ENCODE data around the gene MBNL1. TPM values are rescaled to one million over a fixed set of nuclear protein-coding genes. Genes with fewer than 3 reads are reported as not detected.

The MBNL1 gene
- total RNA-seq, 1 experiment from 2014 or later = 139 TPM

GRCh38 chr3:152278756-152279427 lies 10.2 kb downstream of the MBNL1 start:
- no peak overlapping the region for H3K4me3 Mint-ChIP-seq (ENCODE audit: unreplicated experiment)
- BruUV-seq (replicated peaks) = no TSS peak
- H3K9me3 Mint-ChIP-seq (ENCODE audit: unreplicated experiment) = no peaks in the 10 kb centered on the region
- no peak for TF ChIP-seq CTCF (IDR thresholded peaks at IDR 0.05; ENCODE audit: unreplicated experiment)
- H3K36me3 Mint-ChIP-seq (ENCODE audit: insufficient read depth, unreplicated experiment) = no peaks in the 10 kb centered on the region
- intact Hi-C loops (cut with micrococcal nuclease) = loop anchor here (10.0 kb wide), 1 partner anchor 126 kb away; no protein-coding TSS in a partner anchor
- no peaks in the 10 kb centered on the region for H3K27me3 Mint-ChIP-seq (ENCODE audit: insufficient read depth, unreplicated experiment)
- no peak for DNase-seq (ENCODE audit: unreplicated experiment)
- H3K27ac Mint-ChIP-seq (ENCODE audit: low read depth, unreplicated experiment) = no peak overlapping the region
- CTCF ChIA-PET = interaction anchor here (1.3 kb wide), 1 partner anchor 19 kb away, joined by 3 read pairs; no protein-coding TSS in a partner anchor
- H3K4me1 Mint-ChIP-seq (ENCODE audit: insufficient read depth, unreplicated experiment) = peaks cover 32% of the 10 kb centered on the region
- POLR2A ChIA-PET = interaction anchor here (0.6 to 1.4 kb wide), 4 partner anchors 10 to 36 kb away, joined by 3 to 7 read pairs (median 4); partner anchors contain the start of gene MBNL1

GRCh38 chr3:152279479-152279878 lies 10.8 kb downstream of the MBNL1 start:
- Mint-ChIP-seq H3K4me1 (ENCODE audit: insufficient read depth, unreplicated experiment) (peaks cover 33% of the 10 kb centered on the region), H3K27ac (ENCODE audit: low read depth, unreplicated experiment) (no peak overlapping the region), H3K4me3 (ENCODE audit: unreplicated experiment) (no peak overlapping the region), H3K27me3 (ENCODE audit: insufficient read depth, unreplicated experiment) (no peaks in the 10 kb centered on the region), H3K9me3 (ENCODE audit: unreplicated experiment) (no peaks in the 10 kb centered on the region), H3K36me3 (ENCODE audit: insufficient read depth, unreplicated experiment) (no peaks in the 10 kb centered on the region)
- POLR2A ChIA-PET = interaction anchor here (0.6 to 1.4 kb wide), 5 partner anchors 10 to 36 kb away, joined by 3 to 7 read pairs (median 5); partner anchors contain the start of gene MBNL1
- no peak for TF ChIP-seq CTCF (IDR thresholded peaks at IDR 0.05; ENCODE audit: unreplicated experiment)
- no peak for DNase-seq (ENCODE audit: unreplicated experiment)
- CTCF ChIA-PET = interaction anchor here (1.3 kb wide), 1 partner anchor 19 kb away, joined by 3 read pairs; no protein-coding TSS in a partner anchor
- intact Hi-C loops (cut with micrococcal nuclease) = loop anchor here (10.0 kb wide), 1 partner anchor 125 kb away; no protein-coding TSS in a partner anchor
- no TSS peak for BruUV-seq (replicated peaks)

- POLR2A ChIA-PET = interaction anchor here (1.0 to 1.9 kb wide), 3 partner anchors 9 to 22 kb away, joined by 4 to 18 read pairs (median 4); partner anchors contain the start of gene MBNL1
- DNase-seq (ENCODE audit: unreplicated experiment) = no peak
- Mint-ChIP-seq H3K4me1 (ENCODE audit: insufficient read depth, unreplicated experiment) (peaks cover 39% of the 10 kb centered on the region), H3K27ac (ENCODE audit: low read depth, unreplicated experiment) (no peak overlapping the region), H3K9me3 (ENCODE audit: unreplicated experiment) (no peaks in the 10 kb centered on the region), H3K36me3 (ENCODE audit: insufficient read depth, unreplicated experiment) (no peaks in the 10 kb centered on the region), H3K27me3 (ENCODE audit: insufficient read depth, unreplicated experiment) (no peaks in the 10 kb centered on the region), H3K4me3 (ENCODE audit: unreplicated experiment) (no peak overlapping the region)
- TF ChIP-seq CTCF (IDR thresholded peaks at IDR 0.05; ENCODE audit: unreplicated experiment) = no peak
- intact Hi-C loops (cut with micrococcal nuclease) = no loop called here
- no TSS peak for BruUV-seq (replicated peaks)
- CTCF ChIA-PET = interaction anchor here (0.9 kb wide), 1 partner anchor 9 kb away, joined by 3 read pairs; no protein-coding TSS in a partner anchor
Observed at GRCh38 chr3:152280539-152280938, 11.8 kb downstream of the MBNL1 start.

GRCh38 chr3:152281133-152281713 lies 12.5 kb downstream of the MBNL1 start:
- no peak overlapping the region for H3K4me3 Mint-ChIP-seq (ENCODE audit: unreplicated experiment)
- no TSS peak for BruUV-seq (replicated peaks)
- ChIA-PET POLR2A (interaction anchor here (1.0 to 1.9 kb wide), 4 partner anchors 10 to 101 kb away, joined by 3 to 18 read pairs (median 4); partner anchors contain the start of gene MBNL1), CTCF (interaction anchor here (0.9 kb wide), 1 partner anchor 10 kb away, joined by 3 read pairs; no protein-coding TSS in a partner anchor)
- no peaks in the 10 kb centered on the region for H3K27me3 Mint-ChIP-seq (ENCODE audit: insufficient read depth, unreplicated experiment)
- intact Hi-C loops (cut with micrococcal nuclease) = no loop called here
- no peaks in the 10 kb centered on the region for H3K9me3 Mint-ChIP-seq (ENCODE audit: unreplicated experiment)
- DNase-seq (ENCODE audit: unreplicated experiment) = no peak
- no peaks in the 10 kb centered on the region for H3K36me3 Mint-ChIP-seq (ENCODE audit: insufficient read depth, unreplicated experiment)
- peaks cover 39% of the 10 kb centered on the region for H3K4me1 Mint-ChIP-seq (ENCODE audit: insufficient read depth, unreplicated experiment)
- no peak overlapping the region for H3K27ac Mint-ChIP-seq (ENCODE audit: low read depth, unreplicated experiment)
- no peak for TF ChIP-seq CTCF (IDR thresholded peaks at IDR 0.05; ENCODE audit: unreplicated experiment)

All from MCF 10A (cell line).